Activated T-helper 17 cell treated with anti-CD3 and anti-CD28 coated beads, Interleukin-2, amount 50 U/mL, for 72 hours (primary cell): Measurements from ENCODE around the gene GARS1. TPM values are rescaled to one million over a fixed set of nuclear protein-coding genes. Genes with fewer than 3 reads are reported as not detected.
"Not testable (repeated sequence)": the region's sequence is repeated elsewhere in the genome, so short reads cannot be mapped to it uniquely, and the experiment has no call there.

Experiments
- ATAC-seq: fragments of 150-1000 bp; cut with Tn5 transposase; replicated peaks from 2 replicates; pipeline ENCODE4 v1.10.0; 2021; ENCODE audit warnings: mild to moderate bottlenecking, moderate library complexity
- H3K27ac Mint-ChIP-seq: one replicate; pipeline ENCODE4 v1.8.0; 2022; ENCODE audit warnings: mixed read lengths
- H3K27me3 Mint-ChIP-seq: one replicate; pipeline ENCODE4 v1.8.0; 2022; ENCODE audit warnings: mixed read lengths
- H3K36me3 Mint-ChIP-seq: one replicate; pipeline ENCODE4 v1.8.0; 2022; ENCODE audit warnings: low read depth, mild to moderate bottlenecking, mixed read lengths
- H3K4me1 Mint-ChIP-seq: one replicate; pipeline ENCODE4 v1.8.0; 2022; ENCODE audit warnings: mixed read lengths
- H3K4me3 Mint-ChIP-seq: one replicate; pipeline ENCODE4 v1.8.0; 2022; ENCODE audit warnings: mild to moderate bottlenecking, mixed read lengths
- H3K9me3 Mint-ChIP-seq: one replicate; pipeline ENCODE4 v1.8.0; 2022; ENCODE audit warnings: mixed read lengths
- total RNA-seq, 2 donors: library from RNA; stranded (reverse); gene quantifications; one replicate each; pipeline ENCODE4 v1.2.3, GENCODE V29; 2022

The GARS1 gene
- total RNA-seq, 2 donors from 2014 or later: 152 to 222 TPM

GRCh38 chr7:30562498-30562897 lies 32.2 kb upstream of the GARS1 start:
- no peak overlapping the region for H3K4me3 Mint-ChIP-seq
- peaks cover 32% of the 10 kb centered on the region for H3K36me3 Mint-ChIP-seq
- H3K27me3 Mint-ChIP-seq: no peaks in the 10 kb centered on the region
- no peak for ATAC-seq
- no peaks in the 10 kb centered on the region for H3K4me1 Mint-ChIP-seq
- no peaks in the 10 kb centered on the region for H3K9me3 Mint-ChIP-seq
- no peak overlapping the region for H3K27ac Mint-ChIP-seq

GRCh38 chr7:30562909-30563308 lies 31.8 kb upstream of the GARS1 start:
- Mint-ChIP-seq H3K4me1 (no peaks in the 10 kb centered on the region), H3K9me3 (no peaks in the 10 kb centered on the region), H3K4me3 (no peak overlapping the region), H3K27me3 (no peaks in the 10 kb centered on the region), H3K36me3 (peaks cover 36% of the 10 kb centered on the region), H3K27ac (peak overlapping the region; percentile 44)
- no peak for ATAC-seq

- Mint-ChIP-seq H3K4me1 (no peaks in the 10 kb centered on the region), H3K9me3 (no peaks in the 10 kb centered on the region), H3K36me3 (peaks cover 41% of the 10 kb centered on the region), H3K4me3 (no peak overlapping the region), H3K27me3 (no peaks in the 10 kb centered on the region), H3K27ac (peak overlapping the region; percentile 44)
- ATAC-seq: no peak
Measured at GRCh38 chr7:30563326-30563942, 31.2 kb upstream of the GARS1 start.

GRCh38 chr7:30564243-30564892 lies 30.3 kb upstream of the GARS1 start:
- ATAC-seq: peak; percentile 92
- no peaks in the 10 kb centered on the region for H3K27me3 Mint-ChIP-seq
- H3K9me3 Mint-ChIP-seq: no peaks in the 10 kb centered on the region
- no peak overlapping the region for H3K4me3 Mint-ChIP-seq
- H3K27ac Mint-ChIP-seq: no peak overlapping the region
- peaks cover 51% of the 10 kb centered on the region for H3K36me3 Mint-ChIP-seq
- H3K4me1 Mint-ChIP-seq: no peaks in the 10 kb centered on the region

- Mint-ChIP-seq H3K9me3 (peaks cover 6% of the 10 kb centered on the region), H3K27me3 (no peaks in the 10 kb centered on the region), H3K36me3 (peaks cover 58% of the 10 kb centered on the region), H3K4me3 (no peak overlapping the region), H3K27ac (no peak overlapping the region), H3K4me1 (no peaks in the 10 kb centered on the region)
- ATAC-seq: no peak
Measured at GRCh38 chr7:30566596-30566995, 28.1 kb upstream of the GARS1 start.

GRCh38 chr7:30567081-30567480 lies 27.6 kb upstream of the GARS1 start:
- Mint-ChIP-seq H3K9me3 (peaks cover 6% of the 10 kb centered on the region), H3K4me3 (no peak overlapping the region), H3K27me3 (no peaks in the 10 kb centered on the region), H3K4me1 (no peaks in the 10 kb centered on the region), H3K27ac (peak overlapping the region; percentile 39), H3K36me3 (peaks cover 54% of the 10 kb centered on the region)
- ATAC-seq: no peak

GRCh38 chr7:30570238-30570637 lies 24.4 kb upstream of the GARS1 start:
- not testable (repeated sequence) for H3K27ac Mint-ChIP-seq, ATAC-seq, H3K4me1 Mint-ChIP-seq, H3K27me3 Mint-ChIP-seq, H3K9me3 Mint-ChIP-seq, H3K4me3 Mint-ChIP-seq
- peaks cover 52% of the 10 kb centered on the region for H3K36me3 Mint-ChIP-seq

- Mint-ChIP-seq H3K36me3 (peaks cover 66% of the 10 kb centered on the region), H3K4me1 (no peaks in the 10 kb centered on the region), H3K27ac (no peak overlapping the region), H3K4me3 (no peak overlapping the region), H3K27me3 (no peaks in the 10 kb centered on the region), H3K9me3 (peaks cover 6% of the 10 kb centered on the region)
- ATAC-seq: peak; percentile 37
Measured at GRCh38 chr7:30572212-30572841, 22.4 kb upstream of the GARS1 start.

GRCh38 chr7:30575910-30576309 lies 18.8 kb upstream of the GARS1 start:
- Mint-ChIP-seq H3K36me3 (peaks cover 68% of the 10 kb centered on the region), H3K4me3 (no peak overlapping the region), H3K9me3 (peaks cover under 1% of the 10 kb centered on the region), H3K27me3 (no peaks in the 10 kb centered on the region), H3K27ac (no peak overlapping the region), H3K4me1 (no peaks in the 10 kb centered on the region)
- ATAC-seq: no peak

- Mint-ChIP-seq H3K9me3 (no peaks in the 10 kb centered on the region), H3K27ac (no peak overlapping the region), H3K27me3 (no peaks in the 10 kb centered on the region), H3K4me1 (no peaks in the 10 kb centered on the region), H3K4me3 (no peak overlapping the region), H3K36me3 (peaks cover 64% of the 10 kb centered on the region)
- no peak for ATAC-seq
Measured at GRCh38 chr7:30583181-30583580, 11.5 kb upstream of the GARS1 start.

- ATAC-seq: no peak
- no peaks in the 10 kb centered on the region for H3K27me3 Mint-ChIP-seq
- H3K4me1 Mint-ChIP-seq: peaks cover 5% of the 10 kb centered on the region
- no peak overlapping the region for H3K4me3 Mint-ChIP-seq
- H3K36me3 Mint-ChIP-seq: peaks cover 54% of the 10 kb centered on the region
- H3K27ac Mint-ChIP-seq: no peak overlapping the region
- H3K9me3 Mint-ChIP-seq: no peaks in the 10 kb centered on the region
Measured at GRCh38 chr7:30584415-30584814, 10.3 kb upstream of the GARS1 start.

- H3K27me3 Mint-ChIP-seq: no peaks in the 10 kb centered on the region
- H3K27ac Mint-ChIP-seq: no peak overlapping the region
- H3K9me3 Mint-ChIP-seq: no peaks in the 10 kb centered on the region
- peaks cover 50% of the 10 kb centered on the region for H3K36me3 Mint-ChIP-seq
- H3K4me1 Mint-ChIP-seq: peaks cover 5% of the 10 kb centered on the region
- no peak overlapping the region for H3K4me3 Mint-ChIP-seq
- ATAC-seq: no peak
Measured at GRCh38 chr7:30584965-30585364, 9.7 kb upstream of the GARS1 start.

- H3K36me3 Mint-ChIP-seq: peaks cover 43% of the 10 kb centered on the region
- no peaks in the 10 kb centered on the region for H3K9me3 Mint-ChIP-seq
- no peak overlapping the region for H3K4me3 Mint-ChIP-seq
- H3K27ac Mint-ChIP-seq: no peak overlapping the region
- ATAC-seq: no peak
- H3K4me1 Mint-ChIP-seq: peaks cover 5% of the 10 kb centered on the region
- H3K27me3 Mint-ChIP-seq: no peaks in the 10 kb centered on the region
Measured at GRCh38 chr7:30585675-30586074, 9.0 kb upstream of the GARS1 start.

- Mint-ChIP-seq H3K4me1 (peaks cover 16% of the 10 kb centered on the region), H3K36me3 (peaks cover 37% of the 10 kb centered on the region)
- not testable (repeated sequence) for H3K4me3 Mint-ChIP-seq, H3K9me3 Mint-ChIP-seq, H3K27ac Mint-ChIP-seq, ATAC-seq, H3K27me3 Mint-ChIP-seq
Measured at GRCh38 chr7:30587547-30587946, 7.1 kb upstream of the GARS1 start.

- Mint-ChIP-seq H3K9me3 (no peaks in the 10 kb centered on the region), H3K36me3 (peaks cover 21% of the 10 kb centered on the region), H3K27me3 (no peaks in the 10 kb centered on the region), H3K4me3 (no peak overlapping the region), H3K4me1 (peaks cover 16% of the 10 kb centered on the region), H3K27ac (no peak overlapping the region)
- no peak for ATAC-seq
Measured at GRCh38 chr7:30589111-30589510, 5.6 kb upstream of the GARS1 start.
